Measurements from ENCODE around the gene RTN1. TPM values are rescaled to one million over a fixed set of nuclear protein-coding genes. Genes with fewer than 3 reads are reported as not detected.

Gene RTN1
- polyA plus RNA-seq, 4 donors = 0.45 to 34.4 (median 4.0) TPM

DNA sequence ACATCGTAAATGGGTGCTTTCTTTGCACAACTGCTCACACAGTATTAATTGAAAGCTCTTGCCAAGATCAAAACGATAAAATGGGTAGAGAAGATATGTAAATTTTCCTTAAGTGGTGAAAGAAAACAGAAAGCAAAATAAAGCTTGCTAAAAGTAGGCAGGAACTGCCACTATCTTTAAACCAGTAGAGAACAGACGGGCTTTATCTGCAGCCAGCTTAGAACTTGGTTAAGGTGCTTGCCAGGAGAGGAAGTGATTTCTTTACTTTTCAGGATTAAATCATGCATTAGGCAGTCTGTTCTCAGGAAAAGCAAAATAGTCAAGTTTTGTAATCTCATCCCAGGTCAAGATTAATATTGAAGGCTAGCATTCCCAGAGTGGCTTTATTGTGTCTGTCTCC is 237.1 kb downstream of the RTN1 start:
- peaks cover 0 to 2% (median 0%) of the 10 kb centered on the region in 3 donors for H3K4me1 ChIP-seq (ENCODE audit: control insufficient read depth in 3 of 3, insufficient read depth in 2 of 3, low read depth in 1 of 3, low read length in 2 of 3)
- H3K4me3 ChIP-seq (ENCODE audit: low read depth in 1 of 3, low read length in 3 of 3) = no peak overlapping the region
- no peak for DNase-seq
- FAIRE-seq = no peak
- no peaks in the 10 kb centered on the region for H3K36me3 ChIP-seq (ENCODE audit: control insufficient read depth in 3 of 3, insufficient read depth in 2 of 3, low read depth in 1 of 3, low read length in 3 of 3)
- no peaks in the 10 kb centered on the region for H3K9me3 ChIP-seq (ENCODE audit: control insufficient read depth in 2 of 2, insufficient read depth in 1 of 2, low read depth in 1 of 2, low read length in 1 of 2)
- H3K27ac ChIP-seq (ENCODE audit: low read depth in 1 of 3, low read length in 2 of 3) = no peak overlapping the region
- 8 to 33% (median 15%) methylated on average over 3 of the region's 3 CpGs for WGBS, 3 donors
- H3K27me3 ChIP-seq (ENCODE audit: control insufficient read depth in 3 of 3, insufficient read depth in 3 of 3, low read length in 3 of 3) = peaks cover 0 to 9% (median 2%) of the 10 kb centered on the region in 3 donors

DNA sequence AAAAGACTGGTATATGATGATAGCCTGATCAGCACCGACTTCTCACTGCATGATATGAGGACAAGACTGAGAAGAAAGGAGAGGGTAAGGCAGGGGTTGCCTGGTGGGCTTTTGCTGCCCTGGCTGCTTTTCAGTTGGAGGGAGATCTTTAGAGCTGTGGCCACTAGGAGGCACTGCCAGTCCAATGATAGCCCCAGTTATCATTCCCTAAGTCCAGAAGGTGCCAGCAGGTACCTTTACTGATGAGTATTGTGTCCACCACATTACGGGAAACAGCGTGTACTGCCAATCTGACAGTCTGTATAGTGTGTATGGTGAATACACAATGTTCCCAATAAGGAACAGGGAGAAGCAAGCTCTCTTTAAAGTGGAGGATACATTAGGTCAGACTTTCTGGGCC is 238.2 kb downstream of the RTN1 start:
- Histone ChIP-seq H3K9me3 (ENCODE audit: control insufficient read depth in 2 of 2, insufficient read depth in 1 of 2, low read depth in 1 of 2, low read length in 1 of 2) (no peaks in the 10 kb centered on the region), H3K27ac (ENCODE audit: low read depth in 1 of 3, low read length in 2 of 3) (no peak overlapping the region), H3K4me1 (ENCODE audit: control insufficient read depth in 3 of 3, insufficient read depth in 2 of 3, low read depth in 1 of 3, low read length in 2 of 3) (peaks cover 0 to 6% (median 2%) of the 10 kb centered on the region in 3 donors), H3K27me3 (ENCODE audit: control insufficient read depth in 3 of 3, insufficient read depth in 3 of 3, low read length in 3 of 3) (peaks cover 0 to 9% (median 2%) of the 10 kb centered on the region in 3 donors), H3K36me3 (ENCODE audit: control insufficient read depth in 3 of 3, insufficient read depth in 2 of 3, low read depth in 1 of 3, low read length in 3 of 3) (no peaks in the 10 kb centered on the region), H3K4me3 (ENCODE audit: low read depth in 1 of 3, low read length in 3 of 3) (no peak overlapping the region)
- DNase-seq = peak; percentile 32 to 52
- 40 to 58% (median 44%) methylated on average over 3 of the region's 3 CpGs for WGBS, 3 donors
- no peak for FAIRE-seq

DNA sequence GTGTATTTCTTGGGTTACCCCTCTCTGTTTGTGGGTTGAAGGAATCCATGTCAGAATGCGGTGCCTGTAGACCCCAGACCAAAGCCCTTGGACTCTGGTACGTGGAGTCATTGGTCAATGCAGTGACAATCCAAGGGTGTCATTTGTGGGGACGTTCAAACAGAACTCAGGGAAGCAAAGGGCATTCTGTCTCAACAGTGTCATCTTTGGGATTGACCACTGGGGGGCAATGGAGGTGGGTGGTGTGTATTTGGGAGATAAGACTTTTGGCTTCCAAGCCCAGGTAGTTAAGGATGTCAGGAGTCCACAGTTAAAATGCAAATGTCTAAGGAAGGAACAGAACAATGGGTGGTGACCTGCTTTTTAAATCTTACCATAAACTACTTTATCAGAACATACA is 239.3 kb downstream of the RTN1 start:
- Histone ChIP-seq H3K27ac (ENCODE audit: low read depth in 1 of 3, low read length in 2 of 3) (no peak overlapping the region), H3K36me3 (ENCODE audit: control insufficient read depth in 3 of 3, insufficient read depth in 2 of 3, low read depth in 1 of 3, low read length in 3 of 3) (no peaks in the 10 kb centered on the region), H3K4me3 (ENCODE audit: low read depth in 1 of 3, low read length in 3 of 3) (no peak overlapping the region), H3K9me3 (ENCODE audit: control insufficient read depth in 2 of 2, insufficient read depth in 1 of 2, low read depth in 1 of 2, low read length in 1 of 2) (no peaks in the 10 kb centered on the region), H3K27me3 (ENCODE audit: control insufficient read depth in 3 of 3, insufficient read depth in 3 of 3, low read length in 3 of 3) (peaks cover 0 to 9% (median 2%) of the 10 kb centered on the region in 3 donors), H3K4me1 (ENCODE audit: control insufficient read depth in 3 of 3, insufficient read depth in 2 of 3, low read depth in 1 of 3, low read length in 2 of 3) (peaks cover 0 to 11% (median 2%) of the 10 kb centered on the region in 3 donors)
- 29 to 40% (median 34%) methylated on average over 3 of the region's 3 CpGs for WGBS, 3 donors
- FAIRE-seq (no peak), DNase-seq (peak in 1 of 2 donors; percentile 7)

- Histone ChIP-seq H3K27me3 (ENCODE audit: control insufficient read depth in 3 of 3, insufficient read depth in 3 of 3, low read length in 3 of 3) (peaks cover 0 to 9% (median 2%) of the 10 kb centered on the region in 3 donors), H3K4me3 (ENCODE audit: low read depth in 1 of 3, low read length in 3 of 3) (peak overlapping the region in 1 of 3 donors; percentile 47), H3K4me1 (ENCODE audit: control insufficient read depth in 3 of 3, insufficient read depth in 2 of 3, low read depth in 1 of 3, low read length in 2 of 3) (peaks cover 0 to 11% (median 2%) of the 10 kb centered on the region in 3 donors), H3K9me3 (ENCODE audit: control insufficient read depth in 2 of 2, insufficient read depth in 1 of 2, low read depth in 1 of 2, low read length in 1 of 2) (no peaks in the 10 kb centered on the region), H3K36me3 (ENCODE audit: control insufficient read depth in 3 of 3, insufficient read depth in 2 of 3, low read depth in 1 of 3, low read length in 3 of 3) (no peaks in the 10 kb centered on the region), H3K27ac (ENCODE audit: low read depth in 1 of 3, low read length in 2 of 3) (no peak overlapping the region)
- DNase-seq (peak in 1 of 2 donors; percentile 53), FAIRE-seq (no peak)
- 1 to 5% (median 1%) methylated on average over 57 of the region's 57 CpGs for WGBS, 3 donors
Observed at GRCh38 chr14:59630288-59630963, 240.2 kb downstream of the RTN1 start.

- Histone ChIP-seq H3K9me3 (ENCODE audit: control insufficient read depth in 2 of 2, insufficient read depth in 1 of 2, low read depth in 1 of 2, low read length in 1 of 2) (no peaks in the 10 kb centered on the region), H3K27me3 (ENCODE audit: control insufficient read depth in 3 of 3, insufficient read depth in 3 of 3, low read length in 3 of 3) (peaks cover 0 to 9% (median 2%) of the 10 kb centered on the region in 3 donors), H3K36me3 (ENCODE audit: control insufficient read depth in 3 of 3, insufficient read depth in 2 of 3, low read depth in 1 of 3, low read length in 3 of 3) (no peaks in the 10 kb centered on the region), H3K4me3 (ENCODE audit: low read depth in 1 of 3, low read length in 3 of 3) (peak overlapping the region in 1 of 3 donors; percentile 47), H3K4me1 (ENCODE audit: control insufficient read depth in 3 of 3, insufficient read depth in 2 of 3, low read depth in 1 of 3, low read length in 2 of 3) (peaks cover 0 to 11% (median 2%) of the 10 kb centered on the region in 3 donors), H3K27ac (ENCODE audit: low read depth in 1 of 3, low read length in 2 of 3) (no peak overlapping the region)
- WGBS, 3 donors = 65 to 71% (median 70%) methylated on average over 11 of the region's 11 CpGs
- no peak for DNase-seq
- FAIRE-seq = no peak
Observed at GRCh38 chr14:59629444-59630287, 240.9 kb downstream of the RTN1 start.

DNA sequence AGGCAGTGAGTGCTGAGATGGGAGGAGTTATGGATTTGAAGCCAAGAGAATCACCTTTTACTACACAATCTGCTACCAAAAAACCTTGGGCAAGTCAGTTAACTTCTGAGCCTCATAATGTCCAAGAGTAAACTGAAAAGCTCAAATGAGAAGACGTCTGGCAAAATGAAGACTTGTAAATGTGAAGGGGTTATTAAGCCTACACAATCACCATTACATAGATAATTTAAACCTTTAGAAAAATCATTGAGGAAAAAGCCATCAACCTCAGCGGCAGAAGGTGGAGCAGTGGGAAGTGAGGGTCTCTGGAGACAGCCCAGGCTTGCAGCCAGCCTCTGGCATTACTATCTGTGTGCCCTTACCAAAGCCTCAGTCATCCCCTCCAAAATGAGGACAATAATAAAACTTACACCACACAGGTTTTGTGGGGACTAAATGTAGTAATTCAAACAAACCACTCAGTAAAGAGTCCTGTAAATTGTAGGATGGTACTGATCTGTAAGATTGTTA is 243.5 kb downstream of the RTN1 start:
- no peak for FAIRE-seq
- 69 to 82% (median 81%) methylated on average over 2 of the region's 2 CpGs for WGBS, 3 donors
- peaks cover 0 to 4% (median 2%) of the 10 kb centered on the region in 3 donors for H3K27me3 ChIP-seq (ENCODE audit: control insufficient read depth in 3 of 3, insufficient read depth in 3 of 3, low read length in 3 of 3)

DNA sequence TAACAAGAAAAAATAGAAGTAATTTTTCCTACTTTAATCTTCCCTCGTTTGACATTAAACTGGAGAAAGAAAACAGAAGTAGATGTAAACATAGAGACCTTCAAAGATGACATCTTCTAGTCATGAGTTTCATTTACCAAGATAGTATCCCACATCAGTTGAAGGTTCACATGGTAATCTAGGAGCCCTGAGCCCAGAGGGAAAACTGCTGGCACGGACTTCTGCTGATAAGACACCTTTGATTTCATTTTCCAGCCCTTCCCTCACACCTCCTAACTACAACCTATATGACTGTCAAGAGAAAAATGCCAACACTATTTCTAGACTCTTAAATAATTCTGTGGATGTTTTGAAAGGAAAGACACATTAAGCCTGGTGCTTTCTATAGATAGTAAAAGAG is 247.9 kb downstream of the RTN1 start:
- no peak for FAIRE-seq
- Histone ChIP-seq H3K4me1 (ENCODE audit: control insufficient read depth in 3 of 3, insufficient read depth in 2 of 3, low read depth in 1 of 3, low read length in 2 of 3) (peaks cover 0 to 23% (median 0%) of the 10 kb centered on the region in 3 donors), H3K27me3 (ENCODE audit: control insufficient read depth in 3 of 3, insufficient read depth in 3 of 3, low read length in 3 of 3) (no peaks in the 10 kb centered on the region), H3K36me3 (ENCODE audit: control insufficient read depth in 3 of 3, insufficient read depth in 2 of 3, low read depth in 1 of 3, low read length in 3 of 3) (no peaks in the 10 kb centered on the region), H3K9me3 (ENCODE audit: control insufficient read depth in 2 of 2, insufficient read depth in 1 of 2, low read depth in 1 of 2, low read length in 1 of 2) (no peaks in the 10 kb centered on the region), H3K27ac (ENCODE audit: low read depth in 1 of 3, low read length in 2 of 3) (peak overlapping the region in 1 of 3 donors; percentile 36), H3K4me3 (ENCODE audit: low read depth in 1 of 3, low read length in 3 of 3) (no peak overlapping the region)
- DNase-seq = peak in 1 of 2 donors; percentile 67
- WGBS, 3 donors = 6 to 30% (median 10%) methylated on average over 2 of the region's 2 CpGs

More for the DNA sequence above, 243.5 kb downstream of the RTN1 start:
- DNase-seq = peak in 1 of 2 donors; percentile 7
- H3K4me3 ChIP-seq (ENCODE audit: low read depth in 1 of 3, low read length in 3 of 3) = no peak overlapping the region
- no peaks in the 10 kb centered on the region for H3K9me3 ChIP-seq (ENCODE audit: control insufficient read depth in 2 of 2, insufficient read depth in 1 of 2, low read depth in 1 of 2, low read length in 1 of 2)
- no peak overlapping the region for H3K27ac ChIP-seq (ENCODE audit: low read depth in 1 of 3, low read length in 2 of 3)
- H3K4me1 ChIP-seq (ENCODE audit: control insufficient read depth in 3 of 3, insufficient read depth in 2 of 3, low read depth in 1 of 3, low read length in 2 of 3) = peaks cover 0 to 18% (median 2%) of the 10 kb centered on the region in 3 donors
- no peaks in the 10 kb centered on the region for H3K36me3 ChIP-seq (ENCODE audit: control insufficient read depth in 3 of 3, insufficient read depth in 2 of 3, low read depth in 1 of 3, low read length in 3 of 3)

DNA sequence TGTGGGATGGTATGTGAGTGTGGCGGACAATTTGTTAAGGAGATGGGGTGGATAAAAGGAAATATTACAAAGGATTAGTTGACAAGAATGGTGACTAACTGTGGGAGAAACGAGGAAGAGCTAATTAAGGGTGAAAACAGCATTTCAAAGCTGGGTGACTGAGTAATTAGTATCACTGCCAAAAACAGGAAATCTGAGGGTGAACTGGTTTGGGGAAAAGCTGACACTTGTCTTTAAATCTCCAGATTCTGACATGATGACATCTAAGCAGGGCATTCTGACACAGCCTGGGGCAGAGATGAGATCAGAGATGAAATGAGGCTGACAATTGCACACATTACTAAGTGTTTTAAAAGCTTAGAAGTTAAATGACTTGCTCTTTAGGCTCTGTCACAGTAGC is 251.5 kb downstream of the RTN1 start:
- DNase-seq (no peak), FAIRE-seq (no peak)
- Histone ChIP-seq H3K4me1 (ENCODE audit: control insufficient read depth in 3 of 3, insufficient read depth in 2 of 3, low read depth in 1 of 3, low read length in 2 of 3) (peaks cover 0 to 18% (median 0%) of the 10 kb centered on the region in 3 donors), H3K9me3 (ENCODE audit: control insufficient read depth in 2 of 2, insufficient read depth in 1 of 2, low read depth in 1 of 2, low read length in 1 of 2) (peaks cover 0 to 1% of the 10 kb centered on the region in 2 donors), H3K27ac (ENCODE audit: low read depth in 1 of 3, low read length in 2 of 3) (no peak overlapping the region), H3K36me3 (ENCODE audit: control insufficient read depth in 3 of 3, insufficient read depth in 2 of 3, low read depth in 1 of 3, low read length in 3 of 3) (no peaks in the 10 kb centered on the region), H3K4me3 (ENCODE audit: low read depth in 1 of 3, low read length in 3 of 3) (no peak overlapping the region), H3K27me3 (ENCODE audit: control insufficient read depth in 3 of 3, insufficient read depth in 3 of 3, low read length in 3 of 3) (no peaks in the 10 kb centered on the region)
- 63 to 65% (median 65%) methylated on average over 2 of the region's 2 CpGs for WGBS, 3 donors
